ENCODE measurements around the gene DCC. TPM values are rescaled to one million over a fixed set of nuclear protein-coding genes. Genes with fewer than 3 reads are reported as not detected.

The DCC gene
- total RNA-seq, 3 donors from 2014 or later (not counting 1 experiment from before 2014, with no cell fraction given) = not detected

- TF ChIP-seq CTCF (IDR thresholded peaks at IDR 0.05) = no peak
- H3K27ac Mint-ChIP-seq = no peak overlapping the region
- H3K27me3 Mint-ChIP-seq (ENCODE audit: low read depth in 2 of 2) = no peaks in the 10 kb centered on the region
- DNase-seq (no peak), ATAC-seq (no peak)
- no peaks in the 10 kb centered on the region for H3K4me1 Mint-ChIP-seq
- H3K9me3 Mint-ChIP-seq = peaks cover 9 to 11% of the 10 kb centered on the region in 2 donors
- Histone ChIP-seq H3K27me3 (ENCODE audit: control insufficient read depth, insufficient read depth, low read length) (no peaks in the 10 kb centered on the region), H3K4me3 (ENCODE audit: low read length) (no peak overlapping the region), H3K9me3 (ENCODE audit: control insufficient read depth, insufficient read depth, low read length) (no peaks in the 10 kb centered on the region), H3K4me1 (ENCODE audit: control insufficient read depth, insufficient read depth, low read length) (no peaks in the 10 kb centered on the region), H3K27ac (ENCODE audit: low read length) (no peak overlapping the region), H3K36me3 (ENCODE audit: control insufficient read depth, insufficient read depth, low read length) (no peaks in the 10 kb centered on the region)
- no peak overlapping the region for H3K4me3 Mint-ChIP-seq
- intact Hi-C loops (cut with micrococcal nuclease) = no loop called here
- WGBS (ENCODE audit: insufficient coverage) = 97% methylated on average over 3 of the region's 4 CpGs
- no peaks in the 10 kb centered on the region for H3K36me3 Mint-ChIP-seq
Measured at GRCh38 chr18:53443831-53444230, 1103.8 kb downstream of the DCC start.

GRCh38 chr18:53451902-53452301 lies 1111.9 kb downstream of the DCC start:
- no peak overlapping the region for H3K4me3 ChIP-seq (ENCODE audit: low read length)
- Mint-ChIP-seq H3K36me3 (no peaks in the 10 kb centered on the region), H3K4me1 (no peaks in the 10 kb centered on the region), H3K9me3 (peaks cover 9 to 15% of the 10 kb centered on the region in 2 donors), H3K4me3 (no peak overlapping the region), H3K27ac (no peak overlapping the region), H3K27me3 (ENCODE audit: low read depth in 2 of 2) (no peaks in the 10 kb centered on the region)
- no peaks in the 10 kb centered on the region for H3K36me3 ChIP-seq (ENCODE audit: control insufficient read depth, insufficient read depth, low read length)
- H3K27ac ChIP-seq (ENCODE audit: low read length) = no peak overlapping the region
- DNase-seq (no peak), ATAC-seq (no peak)
- no peaks in the 10 kb centered on the region for H3K27me3 ChIP-seq (ENCODE audit: control insufficient read depth, insufficient read depth, low read length)
- H3K9me3 ChIP-seq (ENCODE audit: control insufficient read depth, insufficient read depth, low read length) = no peaks in the 10 kb centered on the region
- H3K4me1 ChIP-seq (ENCODE audit: control insufficient read depth, insufficient read depth, low read length) = no peaks in the 10 kb centered on the region
- intact Hi-C loops (cut with micrococcal nuclease) = no loop called here
- no peak for TF ChIP-seq CTCF (IDR thresholded peaks at IDR 0.05)
- WGBS (ENCODE audit: insufficient coverage) = 73% methylated on average over 1 of the region's 2 CpGs

GRCh38 chr18:53457068-53457467 lies 1117.1 kb downstream of the DCC start:
- Histone ChIP-seq H3K27ac (ENCODE audit: low read length) (no peak overlapping the region), H3K27me3 (ENCODE audit: control insufficient read depth, insufficient read depth, low read length) (no peaks in the 10 kb centered on the region), H3K36me3 (ENCODE audit: control insufficient read depth, insufficient read depth, low read length) (no peaks in the 10 kb centered on the region), H3K9me3 (ENCODE audit: control insufficient read depth, insufficient read depth, low read length) (peaks cover 6% of the 10 kb centered on the region), H3K4me1 (ENCODE audit: control insufficient read depth, insufficient read depth, low read length) (no peaks in the 10 kb centered on the region), H3K4me3 (ENCODE audit: low read length) (no peak overlapping the region)
- H3K36me3 Mint-ChIP-seq = no peaks in the 10 kb centered on the region
- DNase-seq (no peak), ATAC-seq (no peak)
- no peaks in the 10 kb centered on the region for H3K4me1 Mint-ChIP-seq
- no peak for TF ChIP-seq CTCF (IDR thresholded peaks at IDR 0.05)
- no peak overlapping the region for H3K4me3 Mint-ChIP-seq
- intact Hi-C loops (cut with micrococcal nuclease) = no loop called here
- H3K27me3 Mint-ChIP-seq (ENCODE audit: low read depth in 2 of 2) = no peaks in the 10 kb centered on the region
- H3K27ac Mint-ChIP-seq = no peak overlapping the region
- H3K9me3 Mint-ChIP-seq = peaks cover 2 to 4% of the 10 kb centered on the region in 2 donors
- WGBS (ENCODE audit: insufficient coverage) = 0% methylated on average over 1 of the region's 1 CpG

DNA sequence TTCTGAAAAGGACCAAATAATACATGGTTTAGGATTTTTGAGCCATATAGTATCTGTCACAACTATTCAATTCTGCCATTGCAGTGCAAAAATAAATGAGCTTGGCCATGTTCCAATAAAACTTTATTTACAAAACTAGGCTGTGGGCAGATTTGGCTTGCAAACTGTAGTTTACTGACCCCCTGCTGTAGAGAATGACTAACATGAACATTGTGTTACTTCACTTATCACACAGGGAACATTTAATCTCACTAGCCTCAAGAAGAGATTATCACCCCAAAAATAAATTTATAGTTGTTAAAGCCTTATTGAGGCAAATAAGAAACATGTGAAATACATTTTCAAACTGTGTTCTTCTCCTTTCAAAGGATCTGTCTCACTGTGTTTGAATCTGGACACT lies 1118.3 kb downstream of the DCC start:
- peaks cover 3 to 7% of the 10 kb centered on the region in 2 donors for H3K9me3 Mint-ChIP-seq
- H3K27ac ChIP-seq (ENCODE audit: low read length) = no peak overlapping the region
- H3K4me3 Mint-ChIP-seq = no peak overlapping the region
- H3K27me3 ChIP-seq (ENCODE audit: control insufficient read depth, insufficient read depth, low read length) = no peaks in the 10 kb centered on the region
- ATAC-seq (no peak), DNase-seq (no peak)
- no peak for TF ChIP-seq CTCF (IDR thresholded peaks at IDR 0.05)
- intact Hi-C loops (cut with micrococcal nuclease) = no loop called here
- H3K4me3 ChIP-seq (ENCODE audit: low read length) = no peak overlapping the region
- no peaks in the 10 kb centered on the region for H3K4me1 Mint-ChIP-seq
- H3K27ac Mint-ChIP-seq = no peak overlapping the region
- H3K27me3 Mint-ChIP-seq (ENCODE audit: low read depth in 2 of 2) = no peaks in the 10 kb centered on the region
- no peaks in the 10 kb centered on the region for H3K36me3 ChIP-seq (ENCODE audit: control insufficient read depth, insufficient read depth, low read length)
- no peaks in the 10 kb centered on the region for H3K36me3 Mint-ChIP-seq
- peaks cover 6% of the 10 kb centered on the region for H3K9me3 ChIP-seq (ENCODE audit: control insufficient read depth, insufficient read depth, low read length)
- H3K4me1 ChIP-seq (ENCODE audit: control insufficient read depth, insufficient read depth, low read length) = no peaks in the 10 kb centered on the region
